Hepatocyte (in vitro differentiated cells): ENCODE results near the gene NHS. TPM values are rescaled to one million over a fixed set of nuclear protein-coding genes. Genes with fewer than 3 reads are reported as not detected.

ENCODE experiments used
- DNase-seq: peaks from one replicate; pipeline ENCODE4 v3.0.0-alpha.2; 2016; ENCODE audit warnings: low spot score
- H2AFZ ChIP-seq: fragments of 200-600 bp; sonication (generic); 2 replicates; pipeline ENCODE4 v1.6.0; 2016; ENCODE audit warnings: antibody characterized with exemption, mild to moderate bottlenecking
- H3K27ac ChIP-seq: fragments of 200-600 bp; sonication (generic); 2 replicates; pipeline ENCODE4 v1.5.1; 2016; ENCODE audit warnings: mild to moderate bottlenecking
- H3K27me3 ChIP-seq: fragments of 200-600 bp; sonication (generic); 2 replicates; pipeline ENCODE4 v1.6.1; 2016
- H3K36me3 ChIP-seq: fragments of 200-600 bp; sonication (generic); replicated peaks from 2 replicates; pipeline ENCODE4 v1.5.1; 2016; ENCODE audit warnings: low read depth; ENCODE audit not compliant: insufficient read depth
- H3K4me1 ChIP-seq: fragments of 200-600 bp; sonication (generic); 2 replicates; pipeline ENCODE4 v1.5.1; 2016; ENCODE audit warnings: mild to moderate bottlenecking, moderate library complexity; ENCODE audit not compliant: insufficient read depth
- H3K4me2 ChIP-seq: fragments of 200-600 bp; sonication (generic); 2 replicates; pipeline ENCODE4 v1.6.0; 2016
- H3K4me3 ChIP-seq: fragments of 200-600 bp; sonication (generic); 2 replicates; pipeline ENCODE4 v1.5.1; 2016; ENCODE audit warnings: mild to moderate bottlenecking
- H3K79me2 ChIP-seq: fragments of 200-600 bp; sonication (generic); 2 replicates; pipeline ENCODE4 v1.6.0; 2017; ENCODE audit warnings: mild to moderate bottlenecking
- H3K9me2 ChIP-seq: fragments of 200-600 bp; sonication (generic); replicated peaks from 2 replicates; pipeline ENCODE4 v1.6.0; 2017; ENCODE audit warnings: mild to moderate bottlenecking; ENCODE audit not compliant: insufficient read depth
- H3K9me3 ChIP-seq: fragments of 200-600 bp; sonication (generic); 2 replicates; pipeline ENCODE4 v1.5.1; 2016; ENCODE audit warnings: low read depth, mild to moderate bottlenecking
- H4K20me1 ChIP-seq: fragments of 200-600 bp; sonication (generic); 2 replicates; pipeline ENCODE4 v1.6.0; 2016; ENCODE audit warnings: mild to moderate bottlenecking; ENCODE audit not compliant: insufficient read depth, poor library complexity, severe bottlenecking
- CTCF ChIP-seq: fragments of 200-600 bp; sonication (generic); IDR thresholded peaks from 2 replicates; pipeline ENCODE4 v1.5.1; 2016; ENCODE audit warnings: antibody characterized with exemption, mild to moderate bottlenecking; ENCODE audit not compliant: poor library complexity
- EZH2 ChIP-seq: fragments of 200-600 bp; sonication (generic); IDR thresholded peaks from 2 replicates; pipeline ENCODE4 v1.6.1; 2016; ENCODE audit warnings: antibody characterized with exemption, mild to moderate bottlenecking, borderline replicate concordance
- EZH2phosphoT487 ChIP-seq: fragments of 200-600 bp; sonication (generic); IDR thresholded peaks from one replicate; pipeline ENCODE4 v1.6.1; 2018; ENCODE audit warnings: antibody characterized with exemption, mild to moderate bottlenecking, low read depth, moderate library complexity; ENCODE audit not compliant: unreplicated experiment, severe bottlenecking
- WGBS: methylation state at CpG from one replicate; pipeline ENCODE4 v1.1.6; 2016; ENCODE audit warnings: low lambda C conversion rate; ENCODE audit errors: missing lambda C conversion rate; 5-methylcytosine and 5-hydroxymethylcytosine counted together
- polyA plus RNA-seq: library from polyadenylated mRNA; unstranded; fragments of >200 nt; fragmentation: Nextera tagmentation; extraction: Ambion mirVana; gene quantifications from 2 replicates; pipeline ENCODE4 v1.2.1, GENCODE V29; 2016
- total RNA-seq: library from RNA; depleted of rRNA; stranded (reverse); fragments of >200 nt; gene quantifications from 2 replicates; pipeline ENCODE4 v1.2.3, GENCODE V29; 2014

The NHS gene
- total and polyA plus RNA-seq, 2 experiments from 2014 or later, result 0.35 to 3.1 TPM

DNA sequence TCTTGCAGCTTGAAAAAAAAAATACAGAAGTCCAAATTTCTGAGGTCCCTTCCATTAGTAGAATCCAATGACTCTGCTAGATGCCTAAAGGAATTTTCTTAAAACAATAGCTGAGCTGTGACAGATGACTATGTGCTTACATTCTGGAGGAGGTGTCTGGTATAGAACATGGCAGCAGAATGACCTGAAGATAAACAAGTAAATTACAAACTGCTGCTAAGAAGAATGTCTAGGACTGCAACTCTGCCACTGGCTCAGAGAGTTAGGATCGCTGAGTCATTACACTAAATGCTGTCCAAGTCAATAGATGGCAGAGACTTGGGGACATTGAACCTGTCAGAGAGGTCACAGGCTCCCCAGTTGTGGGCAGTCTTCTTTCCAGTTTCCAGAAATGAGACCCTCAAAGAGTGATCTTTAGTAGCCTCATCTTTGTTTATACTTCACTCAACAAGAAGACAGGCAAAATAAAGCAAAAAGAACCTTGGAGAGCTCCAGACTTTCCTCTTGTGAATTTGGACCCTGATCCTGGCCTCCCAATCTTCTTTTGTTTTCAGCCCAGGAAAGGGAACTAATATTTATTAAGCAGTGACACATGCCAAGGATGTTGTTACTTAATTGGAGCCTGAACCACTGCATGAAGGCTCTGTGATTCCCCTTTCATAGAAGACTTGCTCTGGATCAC lies 305.9 kb downstream of the NHS start:
- no peaks in the 10 kb centered on the region for H3K36me3 ChIP-seq
- no peak for TF ChIP-seq EZH2
- TF ChIP-seq CTCF, result no peak
- no peak for TF ChIP-seq EZH2phosphoT487
- no peak for DNase-seq
- no peak overlapping the region for H3K4me3 ChIP-seq
- H3K4me1 ChIP-seq, result no peaks in the 10 kb centered on the region
- H3K27me3 ChIP-seq, result no peaks in the 10 kb centered on the region
- 78% methylated on average over 1 of the region's 1 CpG for WGBS
- H3K9me3 ChIP-seq, result no peaks in the 10 kb centered on the region
- no peaks in the 10 kb centered on the region for H3K9me2 ChIP-seq
- H3K27ac ChIP-seq, result no peak overlapping the region
- H2AFZ ChIP-seq, result no peak overlapping the region
- no peak overlapping the region for H3K4me2 ChIP-seq
- no peaks in the 10 kb centered on the region for H3K79me2 ChIP-seq
- H4K20me1 ChIP-seq, result no peaks in the 10 kb centered on the region

DNA sequence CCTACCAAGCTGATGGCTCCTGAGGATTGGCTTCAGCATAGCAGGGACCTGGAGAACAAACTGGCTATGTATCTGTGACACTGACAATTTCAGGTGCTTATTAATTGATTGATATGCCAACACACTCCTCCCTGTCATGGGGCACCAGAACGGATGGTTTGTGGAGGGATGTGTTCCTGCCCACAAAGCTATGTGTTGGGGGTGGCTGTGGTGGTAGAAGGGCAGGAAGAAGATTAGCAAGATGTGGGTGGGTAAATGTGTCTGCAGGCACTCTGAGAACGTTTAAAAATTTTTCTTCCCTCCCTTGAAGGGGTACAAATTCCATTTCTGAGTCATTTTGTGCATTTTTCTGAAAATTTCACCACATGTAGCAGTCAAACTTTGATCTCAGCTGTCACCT lies 307.3 kb downstream of the NHS start:
- no peaks in the 10 kb centered on the region for H3K9me3 ChIP-seq
- H3K36me3 ChIP-seq, result no peaks in the 10 kb centered on the region
- DNase-seq, result no peak
- H3K4me1 ChIP-seq, result no peaks in the 10 kb centered on the region
- WGBS, result 50% methylated on average over 2 of the region's 2 CpGs
- no peak overlapping the region for H3K4me2 ChIP-seq
- H3K79me2 ChIP-seq, result no peaks in the 10 kb centered on the region
- TF ChIP-seq EZH2phosphoT487 (no peak), EZH2 (no peak), CTCF (no peak)
- no peak overlapping the region for H3K4me3 ChIP-seq
- H4K20me1 ChIP-seq, result no peaks in the 10 kb centered on the region
- H3K27me3 ChIP-seq, result no peaks in the 10 kb centered on the region
- H2AFZ ChIP-seq, result no peak overlapping the region
- no peak overlapping the region for H3K27ac ChIP-seq
- no peaks in the 10 kb centered on the region for H3K9me2 ChIP-seq

DNA sequence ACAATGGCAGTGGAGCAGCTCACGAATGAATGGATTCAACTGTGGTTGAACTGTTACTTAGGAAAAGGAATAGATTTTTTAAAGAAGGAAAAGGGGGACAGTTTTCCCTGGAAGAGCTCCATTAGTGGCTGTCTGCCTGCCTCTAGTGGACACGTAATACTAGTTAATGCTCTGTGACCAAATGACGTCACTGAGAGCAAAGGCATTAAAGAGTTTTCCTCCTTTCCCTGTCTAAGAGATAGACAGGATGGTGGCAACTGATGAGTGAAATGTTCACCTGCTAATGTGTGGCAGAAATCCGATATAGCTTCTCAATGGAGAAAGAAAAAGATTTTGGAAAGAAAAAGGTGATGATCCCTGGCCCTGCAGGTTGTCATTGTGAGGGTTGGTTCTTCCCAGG lies 310.0 kb downstream of the NHS start:
- H3K9me3 ChIP-seq, result no peaks in the 10 kb centered on the region
- TF ChIP-seq EZH2 (no peak), EZH2phosphoT487 (no peak), CTCF (no peak)
- no peaks in the 10 kb centered on the region for H3K9me2 ChIP-seq
- no peaks in the 10 kb centered on the region for H3K27me3 ChIP-seq
- H4K20me1 ChIP-seq, result no peaks in the 10 kb centered on the region
- 78% methylated on average over 4 of the region's 4 CpGs for WGBS
- H3K4me3 ChIP-seq, result no peak overlapping the region
- H3K79me2 ChIP-seq, result no peaks in the 10 kb centered on the region
- no peaks in the 10 kb centered on the region for H3K4me1 ChIP-seq
- no peak for DNase-seq
- no peak overlapping the region for H3K27ac ChIP-seq
- H3K36me3 ChIP-seq, result no peaks in the 10 kb centered on the region
- H2AFZ ChIP-seq, result no peak overlapping the region
- no peak overlapping the region for H3K4me2 ChIP-seq
